ENCODE measurements around the gene PLCL2.

Gene PLCL2

DNA sequence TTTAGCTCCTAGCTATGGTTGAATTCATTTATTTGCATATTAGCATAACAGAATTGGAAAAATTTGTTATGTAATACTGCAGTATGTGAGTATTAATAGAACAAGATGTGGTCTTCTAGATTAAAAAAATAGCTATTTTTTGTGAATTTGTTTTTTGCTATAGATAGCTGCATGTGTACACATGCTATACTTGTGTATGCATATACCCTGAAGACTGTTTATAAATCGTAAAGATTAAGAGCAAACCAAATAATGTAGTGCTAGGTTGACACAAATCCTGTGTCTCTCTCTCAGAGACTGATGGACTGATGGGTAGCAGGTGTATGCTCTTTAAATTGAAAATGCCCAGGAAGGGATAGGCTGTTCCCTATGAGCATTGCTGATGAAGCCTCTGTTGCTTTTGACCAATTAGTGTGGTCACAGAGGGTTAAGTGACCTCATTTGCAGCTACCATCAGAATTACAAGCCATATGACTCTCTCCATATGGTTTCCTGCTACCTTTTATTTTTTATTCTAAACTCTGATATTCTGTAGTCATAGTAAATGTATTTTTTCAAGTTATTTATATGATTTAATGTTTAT lies 9.0 kb downstream of the PLCL2 start:
- DNase-seq (ENCODE audit: low spot score), result no peak

DNA sequence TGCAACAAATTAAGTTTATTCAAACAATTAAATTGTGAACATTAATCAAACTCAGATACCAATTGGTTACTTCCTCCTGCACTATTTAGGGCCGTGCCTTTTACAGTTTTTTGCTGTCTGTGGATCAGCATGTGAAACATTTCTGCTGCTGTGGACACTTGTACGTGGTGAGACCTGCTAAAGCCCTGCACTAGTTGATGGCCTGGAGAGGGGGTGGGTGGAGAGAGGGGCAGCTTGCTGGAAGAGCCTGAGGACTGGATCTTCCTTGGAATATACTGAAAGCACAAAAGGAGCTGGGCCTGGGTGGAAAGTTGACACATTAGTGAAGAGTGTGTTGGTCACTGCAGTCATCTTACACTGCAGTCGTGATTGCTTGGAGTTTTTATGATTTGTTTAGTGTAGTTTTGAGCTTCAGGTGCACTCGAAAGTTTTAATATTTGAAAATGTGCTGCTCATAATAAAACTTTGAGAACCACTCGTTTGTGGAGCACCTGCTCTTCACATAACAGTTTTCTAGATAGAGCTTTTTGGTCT lies 11.4 kb downstream of the PLCL2 start:
- no peak for DNase-seq (ENCODE audit: low spot score)

DNA sequence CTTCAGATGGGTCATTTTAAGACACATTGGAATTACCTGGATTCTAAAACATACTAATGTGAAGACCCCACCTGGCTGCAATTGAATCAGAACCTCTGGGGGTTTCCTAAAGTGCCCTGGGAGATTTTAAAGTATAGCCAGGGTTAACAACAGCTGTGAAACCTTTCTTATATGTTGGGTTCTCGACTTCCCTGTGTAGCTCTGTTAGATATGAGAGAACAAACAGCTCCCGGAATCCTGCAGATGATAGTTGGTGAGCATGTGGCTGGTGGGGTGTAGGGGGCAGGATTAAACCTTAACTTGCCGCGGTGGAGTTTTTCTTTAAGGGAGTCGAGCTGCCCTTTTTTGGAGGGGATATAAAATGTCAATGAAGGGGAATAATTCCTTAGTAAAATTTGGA lies 12.1 kb downstream of the PLCL2 start:
- DNase-seq (ENCODE audit: low spot score), result no peak

DNA sequence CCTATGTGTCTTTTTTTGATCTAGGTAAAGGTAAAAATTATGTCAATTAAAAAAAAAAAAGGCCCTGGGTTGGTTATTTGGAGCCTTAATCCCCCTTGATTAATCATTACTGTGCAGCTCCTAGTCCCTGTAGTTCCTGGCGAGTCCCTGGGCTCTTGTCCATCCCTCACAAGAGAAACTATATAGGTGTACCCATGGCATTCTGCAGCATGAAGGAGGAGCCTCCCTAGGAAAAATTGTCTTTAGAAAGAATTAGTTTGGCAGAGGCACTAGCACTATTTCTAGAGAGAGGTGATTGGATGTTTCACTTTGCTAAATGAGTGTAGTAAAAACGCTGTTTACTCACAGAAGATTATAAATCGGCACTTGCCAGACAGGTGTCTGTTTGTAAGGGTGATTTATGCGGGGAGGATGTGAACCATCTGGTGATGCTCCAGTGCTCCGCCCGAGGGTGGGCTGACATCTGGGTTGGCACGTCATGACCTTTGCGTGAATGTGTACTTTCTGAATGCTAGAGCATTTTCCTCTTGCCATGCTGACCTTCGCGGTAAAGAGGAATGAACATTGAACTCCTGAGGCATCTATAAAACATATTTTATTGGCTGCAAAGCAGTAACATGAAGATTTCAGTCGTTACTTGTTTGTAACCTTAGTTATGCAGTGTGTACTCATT lies 12.6 kb downstream of the PLCL2 start:
- DNase-seq (ENCODE audit: low spot score), result no peak

DNA sequence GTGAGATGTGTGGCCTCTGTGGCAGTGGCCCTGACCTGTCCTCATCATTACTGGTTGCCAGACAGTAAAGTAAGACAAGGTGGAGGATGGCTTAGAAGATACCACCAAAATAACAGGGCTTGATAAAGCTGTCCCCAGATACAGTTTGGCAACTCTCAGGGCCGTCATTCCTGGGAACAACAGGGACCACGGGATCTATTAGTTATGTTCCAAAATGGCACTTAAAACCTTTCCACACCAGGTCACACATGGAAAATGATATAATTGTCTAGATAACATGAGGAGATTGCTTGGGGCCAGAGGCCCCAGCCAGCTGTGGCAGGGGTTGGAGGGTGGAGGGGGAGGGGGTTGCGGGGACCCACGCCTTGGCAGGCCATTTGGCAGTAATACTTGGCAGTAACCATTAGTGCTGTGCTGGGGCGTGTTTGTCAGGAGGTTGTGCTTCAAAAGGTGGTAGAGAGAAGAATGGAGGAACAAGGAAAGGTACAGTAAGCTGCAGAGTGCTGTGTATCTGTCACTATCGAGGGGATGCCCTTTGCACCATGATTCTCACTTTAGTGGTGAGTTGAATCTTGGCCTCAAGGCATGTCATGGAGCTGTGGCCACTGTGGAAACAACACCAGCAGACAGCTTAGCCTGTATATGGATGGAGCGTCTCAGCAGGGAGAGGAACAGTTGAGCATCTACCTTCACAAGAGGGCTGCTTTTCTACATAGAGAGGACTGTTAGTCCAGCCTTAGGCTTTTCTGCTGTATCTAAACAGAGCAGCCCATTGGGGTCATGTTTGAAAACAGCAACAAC lies 14.0 kb downstream of the PLCL2 start:
- DNase-seq (ENCODE audit: low spot score), result no peak

DNA sequence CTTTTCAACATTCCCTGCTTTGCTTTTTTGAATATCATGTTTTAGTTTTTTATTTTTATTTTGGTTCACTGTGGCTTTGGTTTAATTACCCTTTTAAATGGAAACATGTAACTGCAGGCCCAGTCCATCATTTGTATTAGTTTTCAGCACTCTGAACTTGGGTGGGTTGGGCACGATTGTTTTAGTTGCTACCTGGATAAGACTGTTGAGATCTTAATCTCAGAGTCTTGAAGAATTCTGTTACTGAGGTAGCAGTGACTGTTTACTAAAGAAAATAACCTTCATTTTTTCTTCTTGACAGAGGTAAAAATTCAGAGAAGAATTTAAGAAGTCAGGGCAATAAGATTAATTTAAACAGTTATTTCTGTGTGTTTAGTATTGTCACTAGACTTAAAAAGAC lies 15.2 kb downstream of the PLCL2 start:
- DNase-seq (ENCODE audit: low spot score), result no peak

DNA sequence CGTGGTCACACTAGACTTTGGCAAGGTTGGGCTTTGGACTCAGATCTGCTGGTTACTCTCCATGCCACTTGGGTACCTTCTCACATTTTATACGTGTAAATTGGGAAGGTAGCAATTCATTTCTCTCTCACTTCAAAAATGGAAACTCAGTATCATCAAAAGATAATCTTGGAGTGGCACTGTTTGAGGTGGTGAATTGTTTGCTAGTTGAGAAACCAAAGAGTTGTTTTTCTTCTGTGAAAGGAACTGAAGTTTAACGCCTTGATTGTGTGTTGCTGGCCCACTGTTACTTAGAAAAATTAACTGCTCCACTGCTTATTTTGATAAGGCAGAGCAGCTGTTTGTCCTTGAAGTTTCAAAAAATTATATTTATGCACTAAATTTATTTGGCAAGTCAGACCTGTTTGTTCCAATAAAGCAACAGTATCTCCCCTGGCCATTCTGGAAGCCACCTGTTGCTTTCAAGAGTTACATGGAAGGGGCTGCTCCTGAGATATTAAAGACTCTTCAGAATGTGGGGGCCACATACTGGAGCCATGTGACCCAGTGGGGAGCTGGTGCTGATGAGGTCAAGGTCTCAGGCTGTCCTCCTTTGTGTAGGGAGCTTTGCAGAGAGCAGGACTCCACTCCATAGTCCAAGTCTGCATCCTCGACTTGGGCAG lies 16.2 kb downstream of the PLCL2 start:
- DNase-seq (ENCODE audit: low spot score), result no peak

DNA sequence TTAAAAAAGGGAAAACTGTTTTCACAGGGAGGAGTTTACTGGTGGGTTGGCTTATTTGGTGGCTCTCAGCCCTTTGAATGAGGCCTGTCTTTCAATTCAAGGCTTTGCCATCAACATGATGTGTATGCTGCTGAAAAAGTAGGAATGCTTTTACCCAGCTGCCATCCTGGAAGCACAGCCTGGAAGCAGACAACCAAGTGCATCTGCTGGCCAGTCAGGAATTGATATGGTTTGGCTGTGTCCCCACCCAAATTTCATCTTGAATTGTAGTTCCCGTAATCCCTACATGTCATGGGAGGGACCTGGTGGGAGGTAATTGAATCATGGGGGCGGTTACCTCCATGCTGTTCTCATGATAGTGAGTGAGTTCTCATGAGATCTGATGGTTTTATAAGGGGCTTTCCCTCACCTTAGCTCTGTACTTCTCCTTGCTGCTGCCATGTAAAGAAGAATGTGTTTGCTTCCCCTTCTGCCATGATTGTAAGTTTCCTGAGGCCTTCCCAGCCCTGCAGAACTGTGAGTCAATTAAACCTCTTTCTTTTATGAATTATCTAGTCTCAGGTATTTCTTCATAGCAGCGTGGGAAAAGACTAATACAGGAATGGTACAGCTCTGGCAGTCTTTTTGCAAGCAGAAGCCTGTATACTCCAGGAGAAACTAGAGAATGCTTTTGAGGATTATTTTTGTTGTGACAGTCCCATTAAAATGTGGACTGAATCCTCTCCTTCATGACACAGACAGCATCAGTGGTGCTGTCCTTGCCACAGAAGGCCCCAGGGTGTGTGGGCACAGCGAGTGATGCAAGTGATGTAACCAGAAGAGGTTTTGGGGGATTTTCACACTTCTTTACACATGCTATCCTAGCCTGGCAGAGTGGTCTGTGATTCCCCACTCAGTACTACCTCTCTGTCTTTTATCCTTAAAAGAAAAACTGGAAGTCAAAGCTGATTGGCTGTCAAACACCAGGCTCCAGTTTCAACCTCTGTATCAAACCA lies 20.0 kb downstream of the PLCL2 start:
- no peak for DNase-seq (ENCODE audit: low spot score)

DNA sequence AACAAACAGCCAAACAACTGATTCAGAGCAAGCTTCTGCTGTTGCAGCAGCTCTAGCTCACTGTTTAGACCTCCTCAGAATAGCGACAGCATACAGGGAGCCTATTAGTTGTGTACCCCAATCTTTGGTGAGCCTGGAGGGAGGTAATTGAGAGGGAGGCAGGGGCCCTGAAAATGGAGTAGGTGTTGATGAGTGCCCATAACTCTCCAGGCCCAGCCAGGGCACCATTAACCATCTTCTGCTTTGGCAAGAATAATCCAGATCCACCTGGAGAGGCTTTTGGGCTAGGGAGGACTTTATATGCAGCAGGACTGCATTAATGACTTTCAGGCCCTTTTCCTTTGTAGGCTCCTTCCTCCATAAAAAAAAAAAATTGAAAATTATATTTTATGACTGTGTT lies 20.9 kb downstream of the PLCL2 start:
- DNase-seq (ENCODE audit: low spot score), result no peak

DNA sequence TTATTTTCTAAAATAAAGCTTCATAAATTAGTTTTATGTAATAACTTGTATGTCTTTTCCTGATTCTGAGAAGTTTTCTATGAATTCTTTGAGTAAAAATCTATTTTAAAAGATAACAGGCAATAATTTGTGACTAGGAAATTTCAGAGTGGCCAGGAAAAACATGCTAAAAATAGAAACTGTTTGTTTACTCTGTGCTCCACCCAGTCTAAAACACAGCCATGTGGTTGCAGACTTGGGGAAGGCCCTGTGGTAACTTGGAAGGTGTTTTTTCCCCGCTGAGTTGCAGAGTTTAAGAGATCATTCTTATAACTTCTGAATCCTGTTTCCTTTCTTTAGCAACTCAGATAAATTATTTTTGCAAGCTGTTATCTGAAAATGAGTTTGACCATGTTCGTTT lies 21.9 kb downstream of the PLCL2 start:
- DNase-seq (ENCODE audit: low spot score), result no peak

DNA sequence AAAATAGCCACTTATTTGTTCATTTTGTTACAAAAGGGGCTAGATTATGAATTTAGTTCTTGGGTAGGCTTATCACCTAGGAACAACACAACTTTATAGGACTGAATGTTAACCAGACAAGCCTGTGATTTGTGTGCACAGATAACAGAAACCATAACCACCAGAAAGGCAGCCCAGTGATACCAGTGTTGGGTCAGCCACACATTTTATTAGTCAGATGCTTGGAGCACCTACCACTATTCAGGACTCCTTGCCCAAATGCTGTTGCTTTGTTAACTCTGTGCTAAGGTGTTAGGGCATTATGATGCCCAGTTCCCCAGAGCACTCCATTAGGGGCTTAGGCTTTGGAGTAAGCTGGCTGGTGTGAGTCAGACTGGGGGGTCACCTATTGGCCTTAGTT lies 22.5 kb downstream of the PLCL2 start:
- no peak for DNase-seq (ENCODE audit: low spot score)

DNA sequence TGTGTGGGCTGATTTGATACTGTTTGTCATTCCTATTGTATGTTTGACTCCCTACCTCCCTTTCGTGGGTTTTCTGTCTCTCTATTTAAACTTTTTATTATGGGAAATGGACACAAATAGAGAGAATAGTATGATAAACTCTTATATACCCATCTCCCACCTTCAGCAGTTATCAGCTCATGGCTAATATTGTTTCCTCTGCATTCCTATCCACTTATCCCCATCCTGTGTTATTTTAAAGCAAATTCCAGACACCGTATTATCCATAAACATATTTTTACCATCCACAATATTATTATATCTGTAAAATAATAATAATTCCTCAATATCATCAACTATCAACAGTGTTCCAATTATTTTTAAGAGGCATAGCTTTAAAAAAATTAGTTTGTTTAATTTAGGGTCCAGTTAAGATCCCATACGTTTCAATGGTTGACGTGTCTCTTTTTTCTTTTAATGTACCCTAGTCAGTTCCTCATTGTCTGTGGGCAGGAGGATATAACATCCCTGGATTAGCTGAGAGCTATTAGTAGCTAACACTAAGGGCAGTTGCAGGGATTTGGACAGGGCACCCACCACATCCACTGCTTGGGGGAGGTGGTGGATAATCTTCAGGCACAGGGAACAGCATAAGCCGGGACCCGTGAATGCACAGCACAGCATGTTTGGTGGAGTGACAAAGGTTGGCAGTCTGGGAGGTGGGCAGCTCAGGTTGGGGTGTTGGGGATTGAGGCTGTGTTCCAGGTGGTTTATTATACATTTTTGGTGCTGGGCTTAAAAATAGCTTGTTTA lies 23.5 kb downstream of the PLCL2 start:
- no peak for DNase-seq (ENCODE audit: low spot score)

DNA sequence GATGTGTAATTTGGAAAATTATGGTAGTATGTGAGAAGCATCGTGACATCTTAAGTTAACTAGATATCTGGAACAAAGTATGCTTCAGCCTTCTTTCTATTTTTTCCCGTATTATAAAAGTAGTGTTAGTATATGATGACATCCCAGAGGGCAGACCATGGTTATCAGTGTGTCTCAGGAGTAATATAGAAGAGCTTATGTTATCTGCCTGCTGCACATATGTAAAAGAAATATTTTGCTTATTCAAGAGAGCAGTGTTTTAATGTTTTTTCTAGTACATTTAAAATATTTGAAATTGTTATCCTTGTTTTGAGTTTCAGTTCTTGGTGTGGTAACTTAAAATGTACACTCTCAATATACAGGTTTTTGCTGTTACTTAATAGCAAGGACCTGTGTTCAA lies 24.1 kb downstream of the PLCL2 start:
- DNase-seq (ENCODE audit: low spot score), result no peak

DNA sequence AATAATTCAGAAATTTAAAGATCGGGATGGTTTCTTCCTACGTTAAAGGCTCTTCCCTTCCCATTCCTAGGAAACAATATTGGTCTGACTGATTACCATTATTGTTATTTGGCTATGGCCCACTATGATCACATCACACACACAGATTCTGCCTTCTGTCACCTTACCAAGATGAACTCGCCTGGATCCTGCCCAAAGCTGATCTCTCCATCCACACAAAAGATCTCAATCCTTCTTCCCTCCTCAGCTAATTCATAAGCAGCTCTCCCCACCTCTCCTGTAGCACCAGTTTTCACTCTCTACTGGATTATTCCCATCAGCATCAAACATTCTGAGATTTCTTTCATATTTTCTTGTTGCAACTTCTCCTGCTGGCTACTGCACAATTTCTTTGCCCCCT lies 25.0 kb downstream of the PLCL2 start:
- DNase-seq (ENCODE audit: low spot score), result no peak

DNA sequence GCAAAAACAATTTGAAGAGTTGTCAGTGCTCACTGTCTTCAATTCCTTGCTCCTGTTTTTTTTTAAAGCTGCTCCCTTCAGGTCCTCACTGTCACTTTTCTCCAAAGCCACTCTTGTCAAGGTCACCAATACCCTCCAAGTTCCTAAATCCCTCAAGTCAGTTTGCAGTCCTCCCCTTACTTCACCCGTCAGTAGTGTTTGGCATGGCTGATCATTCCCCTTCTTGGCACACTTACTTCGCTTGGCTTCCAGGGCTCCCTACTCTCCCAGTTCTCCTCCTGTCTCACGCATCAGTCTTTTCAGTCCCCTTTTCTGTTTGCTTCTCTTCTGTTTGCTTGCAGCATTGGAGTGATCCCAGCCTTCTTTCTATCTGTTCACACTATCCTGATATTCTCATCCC lies 25.5 kb downstream of the PLCL2 start:
- no peak for DNase-seq (ENCODE audit: low spot score)

DNA sequence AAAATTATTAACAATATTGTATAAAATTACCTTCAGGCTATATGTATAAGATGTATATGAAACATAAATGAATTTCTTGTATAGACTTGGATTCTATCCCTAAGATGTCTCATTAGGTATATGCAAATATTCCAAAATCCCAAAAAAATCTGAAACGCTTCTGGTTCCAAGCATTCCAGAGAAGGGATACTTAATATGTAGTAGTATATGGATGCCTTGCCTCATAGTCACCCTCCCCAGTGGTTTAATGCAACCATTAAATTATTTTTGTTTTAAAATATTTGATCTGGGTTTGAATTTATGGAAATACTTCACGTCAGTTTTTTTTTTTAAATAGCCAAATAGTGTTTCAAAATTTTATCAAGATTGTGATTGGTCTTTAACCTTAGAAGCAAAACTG lies 27.2 kb downstream of the PLCL2 start:
- no peak for DNase-seq (ENCODE audit: low spot score)

DNA sequence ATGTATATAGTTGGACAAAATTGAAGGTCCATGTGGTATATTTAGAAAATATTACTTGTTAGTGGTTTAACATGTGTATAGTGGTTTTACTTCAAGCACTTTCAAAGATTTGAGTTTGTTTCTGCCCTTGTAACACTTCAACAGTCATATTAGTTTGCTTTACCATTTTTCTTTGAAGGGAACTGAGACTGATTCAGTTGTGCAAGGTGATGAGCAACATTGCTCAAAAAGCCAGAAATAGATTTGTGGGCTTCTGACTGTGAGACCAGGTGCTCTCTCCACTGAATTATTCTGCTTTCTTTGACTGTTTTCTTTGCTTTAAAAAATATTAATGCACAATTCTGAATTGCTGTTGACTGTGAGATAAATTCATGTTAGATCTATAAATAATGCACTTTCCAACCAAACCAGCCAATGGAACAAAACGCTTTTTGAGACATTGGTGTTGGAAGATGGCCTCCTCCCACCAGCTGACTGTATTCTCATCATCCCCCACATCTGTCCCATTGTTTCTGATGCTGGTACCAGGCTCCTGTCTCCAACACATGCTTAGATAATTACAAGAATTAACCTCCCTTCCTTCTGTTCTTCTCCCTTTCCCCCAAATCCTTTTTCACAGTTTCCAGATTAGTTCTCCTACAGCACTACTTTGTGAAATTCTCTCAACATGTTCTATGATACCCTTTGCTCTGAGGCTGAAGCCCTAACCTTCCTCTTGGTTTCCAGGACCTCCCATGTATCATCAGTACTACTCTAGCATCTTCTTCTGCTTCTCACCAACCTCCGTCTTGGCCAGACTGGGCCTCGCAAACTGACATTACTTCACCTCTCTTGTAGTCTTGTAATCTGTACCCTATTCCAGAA lies 27.9 kb downstream of the PLCL2 start:
- no peak for DNase-seq (ENCODE audit: low spot score)

DNA sequence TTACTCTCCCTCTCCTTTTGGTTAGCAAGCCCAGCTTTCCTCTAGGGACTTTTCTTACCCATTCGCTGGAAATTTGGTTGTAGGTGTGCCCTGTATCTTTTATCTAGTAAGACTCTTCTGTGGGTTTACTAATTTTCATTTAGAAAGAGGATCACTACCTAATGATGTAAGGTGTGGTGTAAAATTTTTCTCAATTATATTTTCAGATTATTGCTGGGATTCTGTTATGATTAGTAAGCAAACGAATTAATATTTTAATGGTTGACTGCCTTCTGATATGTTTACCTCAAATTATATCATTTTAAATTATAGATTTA lies 28.5 kb downstream of the PLCL2 start:
- DNase-seq (ENCODE audit: low spot score), result no peak

DNA sequence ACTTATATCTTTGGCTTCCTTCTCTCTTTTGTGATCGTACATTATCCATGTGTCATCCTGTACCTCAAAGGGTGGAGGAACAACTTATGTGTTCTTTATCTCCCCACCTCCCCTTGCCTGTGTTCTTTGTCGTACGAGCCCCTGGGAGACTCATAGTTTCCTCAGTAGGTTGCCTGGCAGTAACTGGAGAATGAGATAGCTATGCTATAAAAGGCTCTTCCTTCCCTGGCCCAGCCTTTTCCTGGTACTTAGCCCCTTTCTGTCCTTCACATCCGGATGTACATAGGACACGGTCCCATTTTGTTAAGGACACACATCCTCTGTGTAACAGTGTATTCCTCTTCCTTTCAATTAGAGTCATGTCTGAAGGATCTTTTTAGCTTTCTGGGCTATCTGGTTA lies 32.1 kb downstream of the PLCL2 start:
- no peak for DNase-seq (ENCODE audit: low spot score)
